ENCODE measurements around the gene ACOD1. TPM values are rescaled to one million over a fixed set of nuclear protein-coding genes. Genes with fewer than 3 reads are reported as not detected.
"Not testable (repeated sequence)": the region's sequence is repeated elsewhere in the genome, so short reads cannot be mapped to it uniquely, and the experiment has no call there.

Gene ACOD1
- total and polyA plus RNA-seq, 2 of the 13 experiments (the other 11 are each of a cell fraction or from before 2014, with no cell fraction given): not detected

DNA sequence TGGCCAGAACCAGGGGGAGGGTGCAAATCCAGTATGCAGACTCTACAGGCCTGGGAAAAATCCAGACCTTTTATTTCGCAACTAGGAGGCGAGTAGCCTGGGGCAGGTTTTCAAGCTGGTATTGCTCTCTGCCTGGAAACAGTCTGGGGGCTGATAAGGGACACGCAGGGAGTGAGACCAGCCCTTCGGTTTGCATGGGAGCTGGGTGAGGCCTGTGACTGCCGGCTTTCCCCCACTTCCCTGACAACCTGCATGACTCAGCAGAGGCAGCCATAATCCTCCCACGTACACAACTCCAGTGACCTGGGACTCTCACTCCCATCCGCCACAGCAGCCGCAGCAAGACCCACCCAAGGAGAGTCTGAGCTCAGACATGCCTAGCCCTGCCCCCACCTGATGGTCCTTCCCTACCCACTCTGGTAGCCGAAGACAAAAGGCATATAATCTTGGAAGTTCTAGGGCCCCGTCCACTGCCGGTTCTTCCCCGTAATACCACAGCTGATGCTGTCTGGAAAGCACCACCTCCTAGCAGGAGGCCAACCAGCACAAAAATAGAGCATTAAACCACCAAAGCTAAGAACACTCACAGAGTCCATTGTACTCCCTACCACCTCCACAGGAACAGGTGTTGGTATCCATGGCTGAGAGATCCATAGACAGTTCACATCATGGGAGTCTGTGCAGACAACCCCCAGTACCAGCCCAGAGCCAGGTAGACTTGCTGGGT, 30.4 kb upstream of the ACOD1 start:
- BruUV-seq (replicated peaks); in situ Hi-C loops (cut with HindIII; ENCODE audit: extremely low pct_ligation_motif_present, low pct_unique_long_range_greater_than_20kb); H3K27me3 ChIP-seq (ENCODE audit: control insufficient read depth in 1 of 2, insufficient read depth in 2 of 2, low read length in 2 of 2); DNase-seq (ENCODE audit: low spot score); H3K4me1 ChIP-seq (ENCODE audit: insufficient read depth, low read length); CTCF ChIA-PET (ENCODE audit: low intra/inter-chr PET ratio, low total read pairs); H4K20me1 ChIP-seq (ENCODE audit: insufficient read depth, low read length); H3K9ac ChIP-seq (ENCODE audit: insufficient read depth, low read depth, low read length); POLR2A ChIA-PET; H3K4me2 ChIP-seq (ENCODE audit: low read depth, low read length); H3K36me3 ChIP-seq (replicated peaks in 1 of 2; ENCODE audit: control insufficient read depth in 1 of 2, insufficient read depth in 2 of 2, low read length in 2 of 2); H3K27ac ChIP-seq (ENCODE audit: extremely low read length, insufficient read depth, low read length); H3K79me2 ChIP-seq (ENCODE audit: insufficient read depth, low read length); H3K9me3 ChIP-seq (ENCODE audit: low read length); FAIRE-seq; intact Hi-C loops (cut with micrococcal nuclease; ENCODE audit: unreplicated experiment); H3K4me3 ChIP-seq (replicated peaks in 1 of 3; ENCODE audit: insufficient read depth in 1 of 3, low read depth in 2 of 3, low read length in 3 of 3); H2AFZ ChIP-seq (ENCODE audit: low read length): not testable (repeated sequence)
- WGBS (ENCODE audit: low lambda C conversion rate): 44% methylated on average over 4 of the region's 12 CpGs
- ATAC-seq: peak; percentile 41; the same call in 2 of the 3 replicates
- peak; percentile 67 for TF ChIP-seq CEBPB (IDR thresholded peaks at IDR 0.05; ENCODE audit: borderline replicate concordance, low read depth, low read length)

DNA sequence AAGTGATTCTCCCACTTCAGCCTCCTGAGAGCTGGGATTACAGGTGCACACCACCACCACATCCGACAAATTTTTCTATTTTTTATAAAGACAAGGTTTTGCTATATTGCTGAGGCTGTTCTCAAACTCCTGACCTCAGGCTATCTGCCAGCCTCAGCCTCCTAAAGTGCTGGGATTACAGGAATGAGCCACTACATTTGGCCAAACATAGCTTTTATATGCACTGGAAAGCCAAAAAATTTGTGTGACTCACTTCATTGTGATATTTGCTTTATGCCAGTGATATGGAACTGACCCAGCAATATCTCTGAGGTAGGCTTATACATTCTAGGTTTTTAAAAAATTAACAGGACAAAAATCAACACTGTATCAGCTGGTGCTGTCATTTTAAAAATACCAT, 26.8 kb upstream of the ACOD1 start:
- H3K36me3 ChIP-seq (replicated peaks in 1 of 2; ENCODE audit: control insufficient read depth in 1 of 2, insufficient read depth in 2 of 2, low read length in 2 of 2): no peaks in the 10 kb centered on the region
- intact Hi-C loops (cut with micrococcal nuclease; ENCODE audit: unreplicated experiment) (no loop called here), in situ Hi-C loops (cut with HindIII; ENCODE audit: extremely low pct_ligation_motif_present, low pct_unique_long_range_greater_than_20kb) (no loop called here)
- H3K4me1 ChIP-seq (ENCODE audit: insufficient read depth, low read length): no peaks in the 10 kb centered on the region
- no peak overlapping the region for H2AFZ ChIP-seq (ENCODE audit: low read length)
- 0% methylated on average over 1 of the region's 1 CpG for WGBS (ENCODE audit: low lambda C conversion rate)
- no peak for DNase-seq (ENCODE audit: low spot score)
- no peak for ATAC-seq
- ChIA-PET POLR2A (no interaction called here), CTCF (ENCODE audit: low intra/inter-chr PET ratio, low total read pairs) (no interaction called here)
- H3K9ac ChIP-seq (ENCODE audit: insufficient read depth, low read depth, low read length): no peak overlapping the region
- no peak overlapping the region for H3K4me2 ChIP-seq (ENCODE audit: low read depth, low read length)
- H3K4me3 ChIP-seq (replicated peaks in 1 of 3; ENCODE audit: insufficient read depth in 1 of 3, low read depth in 2 of 3, low read length in 3 of 3): no peak overlapping the region
- H3K27me3 ChIP-seq (ENCODE audit: control insufficient read depth in 1 of 2, insufficient read depth in 2 of 2, low read length in 2 of 2): no peaks in the 10 kb centered on the region; a peak in 1 of 5 replicates
- no peak for FAIRE-seq
- H3K79me2 ChIP-seq (ENCODE audit: insufficient read depth, low read length): no peaks in the 10 kb centered on the region
- no peak overlapping the region for H3K27ac ChIP-seq (ENCODE audit: extremely low read length, insufficient read depth, low read length)
- no TSS peak for BruUV-seq (replicated peaks)
- H4K20me1 ChIP-seq (ENCODE audit: insufficient read depth, low read length): no peaks in the 10 kb centered on the region
- H3K9me3 ChIP-seq (ENCODE audit: low read length): no peaks in the 10 kb centered on the region
- no peak for TF ChIP-seq SP4 (CRISPR knock-in tag; IDR thresholded peaks at IDR 0.05)
- no peak for TF ChIP-seq ZNF543 (CRISPR knock-in tag; IDR thresholded peaks at IDR 0.05)
- TF ChIP-seq, protein P1, sequence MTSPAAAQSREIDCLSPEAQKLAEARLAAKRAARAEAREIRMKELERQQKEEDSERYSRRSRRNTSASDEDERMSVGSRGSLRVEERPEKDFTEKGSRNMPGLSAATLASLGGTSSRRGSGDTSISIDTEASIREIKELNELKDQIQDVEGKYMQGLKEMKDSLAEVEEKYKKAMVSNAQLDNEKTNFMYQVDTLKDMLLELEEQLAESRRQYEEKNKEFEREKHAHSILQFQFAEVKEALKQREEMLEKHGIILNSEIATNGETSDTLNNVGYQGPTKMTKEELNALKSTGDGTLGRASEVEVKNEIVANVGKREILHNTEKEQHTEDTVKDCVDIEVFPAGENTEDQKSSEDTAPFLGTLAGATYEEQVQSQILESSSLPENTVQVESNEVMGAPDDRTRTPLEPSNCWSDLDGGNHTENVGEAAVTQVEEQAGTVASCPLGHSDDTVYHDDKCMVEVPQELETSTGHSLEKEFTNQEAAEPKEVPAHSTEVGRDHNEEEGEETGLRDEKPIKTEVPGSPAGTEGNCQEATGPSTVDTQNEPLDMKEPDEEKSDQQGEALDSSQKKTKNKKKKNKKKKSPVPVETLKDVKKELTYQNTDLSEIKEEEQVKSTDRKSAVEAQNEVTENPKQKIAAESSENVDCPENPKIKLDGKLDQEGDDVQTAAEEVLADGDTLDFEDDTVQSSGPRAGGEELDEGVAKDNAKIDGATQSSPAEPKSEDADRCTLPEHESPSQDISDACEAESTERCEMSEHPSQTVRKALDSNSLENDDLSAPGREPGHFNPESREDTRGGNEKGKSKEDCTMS (CRISPR knock-in tag; conservative IDR thresholded peaks at IDR 0.05): no peak
- TF ChIP-seq, protein P2, sequence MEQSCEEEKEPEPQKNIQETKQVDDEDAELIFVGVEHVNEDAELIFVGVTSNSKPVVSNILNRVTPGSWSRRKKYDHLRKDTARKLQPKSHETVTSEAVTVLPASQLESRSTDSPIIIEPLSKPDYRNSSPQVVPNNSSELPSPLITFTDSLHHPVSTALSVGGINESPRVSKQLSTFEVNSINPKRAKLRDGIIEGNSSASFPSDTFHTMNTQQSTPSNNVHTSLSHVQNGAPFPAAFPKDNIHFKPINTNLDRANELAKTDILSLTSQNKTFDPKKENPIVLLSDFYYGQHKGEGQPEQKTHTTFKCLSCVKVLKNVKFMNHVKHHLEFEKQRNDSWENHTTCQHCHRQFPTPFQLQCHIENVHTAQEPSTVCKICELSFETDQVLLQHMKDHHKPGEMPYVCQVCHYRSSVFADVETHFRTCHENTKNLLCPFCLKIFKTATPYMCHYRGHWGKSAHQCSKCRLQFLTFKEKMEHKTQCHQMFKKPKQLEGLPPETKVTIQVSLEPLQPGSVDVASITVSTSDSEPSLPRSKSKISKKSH (CRISPR knock-in tag; IDR thresholded peaks at IDR 0.05; ENCODE audit: borderline replicate concordance): no peak
- TF ChIP-seq SAP130 (CRISPR knock-in tag; IDR thresholded peaks at IDR 0.05; ENCODE audit: low read depth): no peak
- TF ChIP-seq ZNF274 (CRISPR knock-in tag; IDR thresholded peaks at IDR 0.05): no peak
- TF ChIP-seq, protein P3, sequence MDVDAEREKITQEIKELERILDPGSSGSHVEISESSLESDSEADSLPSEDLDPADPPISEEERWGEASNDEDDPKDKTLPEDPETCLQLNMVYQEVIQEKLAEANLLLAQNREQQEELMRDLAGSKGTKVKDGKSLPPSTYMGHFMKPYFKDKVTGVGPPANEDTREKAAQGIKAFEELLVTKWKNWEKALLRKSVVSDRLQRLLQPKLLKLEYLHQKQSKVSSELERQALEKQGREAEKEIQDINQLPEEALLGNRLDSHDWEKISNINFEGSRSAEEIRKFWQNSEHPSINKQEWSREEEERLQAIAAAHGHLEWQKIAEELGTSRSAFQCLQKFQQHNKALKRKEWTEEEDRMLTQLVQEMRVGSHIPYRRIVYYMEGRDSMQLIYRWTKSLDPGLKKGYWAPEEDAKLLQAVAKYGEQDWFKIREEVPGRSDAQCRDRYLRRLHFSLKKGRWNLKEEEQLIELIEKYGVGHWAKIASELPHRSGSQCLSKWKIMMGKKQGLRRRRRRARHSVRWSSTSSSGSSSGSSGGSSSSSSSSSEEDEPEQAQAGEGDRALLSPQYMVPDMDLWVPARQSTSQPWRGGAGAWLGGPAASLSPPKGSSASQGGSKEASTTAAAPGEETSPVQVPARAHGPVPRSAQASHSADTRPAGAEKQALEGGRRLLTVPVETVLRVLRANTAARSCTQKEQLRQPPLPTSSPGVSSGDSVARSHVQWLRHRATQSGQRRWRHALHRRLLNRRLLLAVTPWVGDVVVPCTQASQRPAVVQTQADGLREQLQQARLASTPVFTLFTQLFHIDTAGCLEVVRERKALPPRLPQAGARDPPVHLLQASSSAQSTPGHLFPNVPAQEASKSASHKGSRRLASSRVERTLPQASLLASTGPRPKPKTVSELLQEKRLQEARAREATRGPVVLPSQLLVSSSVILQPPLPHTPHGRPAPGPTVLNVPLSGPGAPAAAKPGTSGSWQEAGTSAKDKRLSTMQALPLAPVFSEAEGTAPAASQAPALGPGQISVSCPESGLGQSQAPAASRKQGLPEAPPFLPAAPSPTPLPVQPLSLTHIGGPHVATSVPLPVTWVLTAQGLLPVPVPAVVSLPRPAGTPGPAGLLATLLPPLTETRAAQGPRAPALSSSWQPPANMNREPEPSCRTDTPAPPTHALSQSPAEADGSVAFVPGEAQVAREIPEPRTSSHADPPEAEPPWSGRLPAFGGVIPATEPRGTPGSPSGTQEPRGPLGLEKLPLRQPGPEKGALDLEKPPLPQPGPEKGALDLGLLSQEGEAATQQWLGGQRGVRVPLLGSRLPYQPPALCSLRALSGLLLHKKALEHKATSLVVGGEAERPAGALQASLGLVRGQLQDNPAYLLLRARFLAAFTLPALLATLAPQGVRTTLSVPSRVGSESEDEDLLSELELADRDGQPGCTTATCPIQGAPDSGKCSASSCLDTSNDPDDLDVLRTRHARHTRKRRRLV (CRISPR knock-in tag; IDR thresholded peaks at IDR 0.05): no peak
